Stimulated activated CD8-positive, alpha-beta memory T cell treated with anti-CD3 and anti-CD28 coated beads, Interleukin-7, amount 100 ng/mL, for 1 hour (primary cell): ENCODE measurements around the gene GNA12.
A peak's percentile ranks its signal among the peaks of the same experiment; 100 is the strongest.
"Not testable (repeated sequence)": the region's sequence is repeated elsewhere in the genome, so short reads cannot be mapped to it uniquely, and the experiment has no call there.

ENCODE experiments used
- DNase-seq, 2 donors: peaks; one replicate each; pipeline ENCODE4 v3.0.0-alpha.2; 2020; ENCODE audit warnings: low read depth in 2 of 2

GNA12 gene

GRCh38 chr7:2693420-2694121, 150.5 kb downstream of the GNA12 start:
- not testable (repeated sequence) for DNase-seq

GRCh38 chr7:2692543-2692942, 151.6 kb downstream of the GNA12 start:
- DNase-seq = no peak

GRCh38 chr7:2691932-2692439, 152.1 kb downstream of the GNA12 start:
- DNase-seq = not testable (repeated sequence)

- DNase-seq = no peak
These were observed 152.9 kb downstream of the GNA12 start for GRCh38 chr7:2691011-2691707.

GRCh38 chr7:2689951-2690705, 154.0 kb downstream of the GNA12 start:
- DNase-seq = no peak

- DNase-seq = no peak
These were observed 154.7 kb downstream of the GNA12 start for GRCh38 chr7:2689343-2689847.

GRCh38 chr7:2688409-2689342, 155.4 kb downstream of the GNA12 start:
- no peak for DNase-seq

GRCh38 chr7:2687881-2688318, 156.2 kb downstream of the GNA12 start, which contains the start of gene AMZ1:
TSS of gene AMZ1 (plus strand) at chr7:2688202. CDS start at chr7:2700452, 12,250 bp downstream.
- DNase-seq = no peak

GRCh38 chr7:2687338-2687869, 156.7 kb downstream of the GNA12 start:
- DNase-seq = no peak

- DNase-seq = no peak
These were observed 158.0 kb downstream of the GNA12 start for GRCh38 chr7:2686101-2686500.

GRCh38 chr7:2684501-2684900, 159.6 kb downstream of the GNA12 start:
- no peak for DNase-seq

- DNase-seq = no peak
These were observed 161.9 kb downstream of the GNA12 start for GRCh38 chr7:2681929-2682799.

- DNase-seq = peak in 1 of 2 donors; percentile 22
These were observed 163.2 kb downstream of the GNA12 start for GRCh38 chr7:2680792-2681490.

- no peak for DNase-seq
These were observed 163.9 kb downstream of the GNA12 start for GRCh38 chr7:2680256-2680655.

GRCh38 chr7:2679135-2680127, 164.7 kb downstream of the GNA12 start:
- DNase-seq = not testable (repeated sequence)

- not testable (repeated sequence) for DNase-seq
These were observed 165.7 kb downstream of the GNA12 start for GRCh38 chr7:2678454-2678853.
